Fibroblast of villous mesenchyme (primary cell): ENCODE data around the gene PLXDC2. TPM values are rescaled to one million over a fixed set of nuclear protein-coding genes. Genes with fewer than 3 reads are reported as not detected.
A peak's percentile ranks its signal among the peaks of the same experiment; 100 is the strongest.

Experiments used
- DNase-seq: peaks from one replicate; pipeline ENCODE4 v3.0.0-alpha.2; 2010; ENCODE audit warnings: low read depth
- H3K4me3 ChIP-seq: 2 replicates; pipeline ENCODE4 v1.5.1; 2011; ENCODE audit warnings: low read depth, mild to moderate bottlenecking, low read length
- total RNA-seq: library from RNA; depleted of rRNA; stranded (reverse); fragments of >200 nt; gene quantifications from 2 replicates; pipeline ENCODE4 v1.2.3, GENCODE V29; 2012
- TF ChIP-seq, protein P1 (sequence below): IDR thresholded peaks from 2 replicates; pipeline ENCODE4 v1.5.1; 2012; ENCODE audit warnings: low read depth, mild to moderate bottlenecking, low read length; ENCODE audit not compliant: insufficient read depth

PLXDC2 gene
- total RNA-seq, 1 donor = 19.0 TPM

DNA sequence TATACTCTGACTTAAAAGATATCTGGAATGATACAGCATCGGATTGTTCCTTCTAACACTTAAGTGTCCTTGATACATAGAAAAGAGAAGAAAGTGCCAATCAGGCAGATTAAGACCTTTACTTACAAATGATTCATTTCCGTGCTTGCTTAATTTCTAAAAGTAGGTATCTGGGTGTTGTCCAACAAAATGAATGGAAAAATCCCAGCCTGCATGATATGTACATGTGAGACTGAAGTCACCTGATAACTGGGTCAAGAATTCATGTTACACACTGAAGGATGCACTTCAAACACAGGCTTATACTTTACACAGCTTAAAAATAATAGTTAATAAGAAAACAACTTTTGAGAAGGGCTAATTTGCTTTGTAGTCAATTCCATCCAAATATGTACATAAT is 25.2 kb upstream of the PLXDC2 start:
- no peak overlapping the region for H3K4me3 ChIP-seq
- no peak for DNase-seq
- TF ChIP-seq, protein P1, sequence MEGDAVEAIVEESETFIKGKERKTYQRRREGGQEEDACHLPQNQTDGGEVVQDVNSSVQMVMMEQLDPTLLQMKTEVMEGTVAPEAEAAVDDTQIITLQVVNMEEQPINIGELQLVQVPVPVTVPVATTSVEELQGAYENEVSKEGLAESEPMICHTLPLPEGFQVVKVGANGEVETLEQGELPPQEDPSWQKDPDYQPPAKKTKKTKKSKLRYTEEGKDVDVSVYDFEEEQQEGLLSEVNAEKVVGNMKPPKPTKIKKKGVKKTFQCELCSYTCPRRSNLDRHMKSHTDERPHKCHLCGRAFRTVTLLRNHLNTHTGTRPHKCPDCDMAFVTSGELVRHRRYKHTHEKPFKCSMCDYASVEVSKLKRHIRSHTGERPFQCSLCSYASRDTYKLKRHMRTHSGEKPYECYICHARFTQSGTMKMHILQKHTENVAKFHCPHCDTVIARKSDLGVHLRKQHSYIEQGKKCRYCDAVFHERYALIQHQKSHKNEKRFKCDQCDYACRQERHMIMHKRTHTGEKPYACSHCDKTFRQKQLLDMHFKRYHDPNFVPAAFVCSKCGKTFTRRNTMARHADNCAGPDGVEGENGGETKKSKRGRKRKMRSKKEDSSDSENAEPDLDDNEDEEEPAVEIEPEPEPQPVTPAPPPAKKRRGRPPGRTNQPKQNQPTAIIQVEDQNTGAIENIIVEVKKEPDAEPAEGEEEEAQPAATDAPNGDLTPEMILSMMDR = no peak

DNA sequence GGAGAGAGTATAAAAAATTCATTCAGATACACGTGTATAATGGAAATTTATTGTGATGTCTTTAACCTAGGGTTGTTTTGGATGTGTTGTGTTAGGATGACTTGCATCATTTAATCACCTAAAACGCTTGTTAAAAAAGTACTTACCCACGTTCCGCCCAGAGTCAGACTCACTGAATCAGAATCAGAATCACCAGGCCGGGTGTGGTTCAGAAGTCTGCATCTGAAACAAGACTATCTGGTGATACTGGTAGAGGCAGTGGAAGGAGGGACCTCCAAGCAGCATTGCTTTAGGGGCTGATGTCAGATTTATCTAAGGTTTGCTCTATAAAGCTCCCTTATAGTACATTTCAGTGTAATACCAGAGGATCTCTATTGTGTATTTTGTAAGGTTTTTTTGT is 20.5 kb upstream of the PLXDC2 start:
- DNase-seq = no peak
- TF ChIP-seq, protein P1 = no peak
- no peak overlapping the region for H3K4me3 ChIP-seq

- TF ChIP-seq, protein P1 = no peak
- no peak overlapping the region for H3K4me3 ChIP-seq
- no peak for DNase-seq
Measured at GRCh38 chr10:19800161-19800560, 16.1 kb upstream of the PLXDC2 start.

DNA sequence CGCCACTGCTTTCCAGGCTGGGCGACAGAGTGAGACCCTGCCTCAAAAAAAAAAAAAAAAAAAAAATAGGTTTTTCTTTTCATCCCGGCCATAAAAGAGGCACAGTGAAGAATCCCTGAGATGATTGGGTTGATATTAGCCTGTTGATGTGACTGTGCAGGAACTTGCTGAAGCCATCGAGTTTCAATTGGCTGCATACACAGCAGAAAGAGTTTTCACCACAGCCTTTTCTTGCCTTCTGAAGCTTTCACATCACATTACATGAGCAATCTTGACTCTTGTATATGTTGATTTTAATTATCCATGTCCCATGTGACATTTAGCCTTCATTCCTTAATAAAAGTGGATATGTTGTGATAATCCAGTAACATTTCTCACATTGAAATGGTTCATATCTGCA is 14.9 kb upstream of the PLXDC2 start:
- TF ChIP-seq, protein P1 = no peak
- no peak for DNase-seq

DNA sequence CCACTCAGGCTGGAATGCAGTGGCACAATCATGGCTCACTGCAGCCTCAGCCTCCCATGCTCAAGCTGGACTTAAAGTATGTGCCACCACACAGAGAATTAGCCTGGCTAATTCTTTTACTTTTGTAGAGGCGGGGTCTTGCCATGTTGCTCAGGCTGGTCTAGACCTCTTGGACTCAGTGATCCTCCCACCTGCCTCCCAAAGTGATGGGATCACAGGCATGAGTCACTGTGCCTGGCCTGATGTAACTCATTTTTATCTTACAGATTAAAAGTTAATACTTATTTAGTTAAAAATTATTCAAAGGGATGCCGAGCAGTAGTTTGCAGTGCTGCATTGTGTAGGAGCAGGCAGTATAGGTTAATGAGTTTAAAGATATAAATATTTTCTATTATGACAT is 12.6 kb upstream of the PLXDC2 start:
- DNase-seq = no peak
- TF ChIP-seq, protein P1 = no peak
- H3K4me3 ChIP-seq = no peak overlapping the region

More for the DNA sequence above, 14.9 kb upstream of the PLXDC2 start:
- no peak overlapping the region for H3K4me3 ChIP-seq

DNA sequence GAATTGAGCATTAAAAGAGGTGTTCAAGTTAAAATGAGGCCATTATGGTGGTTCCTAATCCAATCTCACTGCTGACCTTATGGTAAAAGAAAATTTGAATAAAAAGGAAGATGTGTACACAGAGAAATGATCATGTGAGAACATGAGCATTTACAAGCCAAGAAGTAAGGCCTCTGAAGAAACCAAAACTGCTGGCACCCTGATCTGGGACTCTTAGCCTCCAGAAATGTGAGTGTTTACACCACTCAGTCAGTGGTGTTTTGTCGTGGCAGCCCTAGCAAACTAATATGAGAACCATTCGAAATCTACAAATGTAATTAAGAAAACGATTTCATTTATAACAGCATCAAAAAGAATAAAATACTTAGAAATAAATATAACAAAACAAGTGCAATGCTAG is 6.8 kb upstream of the PLXDC2 start:
- H3K4me3 ChIP-seq = no peak overlapping the region
- DNase-seq = no peak
- TF ChIP-seq, protein P1 = no peak

DNA sequence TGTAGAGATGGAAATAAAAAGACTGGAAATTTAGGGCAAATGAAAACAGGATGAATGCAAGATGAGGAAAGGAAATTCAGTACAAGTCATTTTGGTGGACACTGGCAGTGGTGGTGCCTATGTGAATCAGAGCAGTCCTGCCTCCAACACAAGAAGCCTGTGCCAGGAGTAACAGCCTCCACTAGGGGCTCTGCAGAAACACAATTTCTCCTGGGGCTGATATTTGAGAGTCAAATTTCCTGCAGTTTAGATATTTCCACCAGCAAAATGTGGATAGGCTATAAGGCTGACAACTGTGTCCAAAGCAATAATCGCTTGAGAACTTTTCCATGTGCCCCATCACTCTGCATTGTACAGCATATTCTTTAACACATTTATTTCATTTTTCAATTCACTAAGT is 4.7 kb upstream of the PLXDC2 start:
- no peak for DNase-seq
- no peak overlapping the region for H3K4me3 ChIP-seq
- TF ChIP-seq, protein P1 = peak; percentile 63
